GM12873 (cell line): ENCODE results near the gene PCDHA1.
A peak's percentile ranks its signal among the peaks of the same experiment; 100 is the strongest.

Experiments
- CTCF ChIP-seq: IDR thresholded peaks from 2 replicates; pipeline ENCODE4 v1.5.1; 2012; ENCODE audit warnings: low read depth, mild to moderate bottlenecking, moderate library complexity, low read length, control low read depth; ENCODE audit not compliant: insufficient read depth; ENCODE audit errors: missing control alignments

Gene PCDHA1

GRCh38 chr5:140855772-140856674 is 70.1 kb downstream of the PCDHA1 start, which contains the start of gene PCDHA10:
Gene PCDHA10, plus strand, starts transcription at chr5:140855897. Its CDS starts 152 bp downstream, at chr5:140856049.
- no peak for TF ChIP-seq CTCF

GRCh38 chr5:140857177-140857986 is 71.4 kb downstream of the PCDHA1 start:
- no peak for TF ChIP-seq CTCF

GRCh38 chr5:140857987-140858240 is 72.0 kb downstream of the PCDHA1 start:
- TF ChIP-seq CTCF, result no peak

- no peak for TF ChIP-seq CTCF
These were observed 76.7 kb downstream of the PCDHA1 start for GRCh38 chr5:140862441-140863295.

GRCh38 chr5:140868721-140869554 is 83.0 kb downstream of the PCDHA1 start, which contains the start of gene PCDHA11:
Gene PCDHA11, plus strand, starts transcription at chr5:140868957. Its CDS starts 147 bp downstream, at chr5:140869104.
- peak; percentile 4 for TF ChIP-seq CTCF

- TF ChIP-seq CTCF, result peak; percentile 9
These were observed 83.6 kb downstream of the PCDHA1 start for GRCh38 chr5:140869555-140869886.
